Amygdala (tissue), 56 donors: ENCODE results near the gene SCN11A.
A peak's percentile ranks its signal among the peaks of the same experiment; 100 is the strongest.
"Not testable (repeated sequence)": the region's sequence is repeated elsewhere in the genome, so short reads cannot be mapped to it uniquely, and the experiment has no call there.

Source experiments
- DNase-seq, 56 donors: peaks; one replicate each; lab custom pipeline; 2025; lab: John Stamatoyannopoulos, UW

The SCN11A gene

GRCh38 chr3:39067286-39067685 is 15.5 kb upstream of the SCN11A start:
- DNase-seq = no peak

GRCh38 chr3:39065197-39065596 is 13.5 kb upstream of the SCN11A start:
- peak in 10 of 56 donors; percentile 1 to 17 (median 7) for DNase-seq

- DNase-seq = no peak
Measured at GRCh38 chr3:39064646-39065045, 12.9 kb upstream of the SCN11A start.

GRCh38 chr3:39063143-39063542 is 11.4 kb upstream of the SCN11A start:
- DNase-seq = no peak

GRCh38 chr3:39062180-39062579 is 10.4 kb upstream of the SCN11A start:
- no peak for DNase-seq

GRCh38 chr3:39061228-39061627 is 9.5 kb upstream of the SCN11A start:
- DNase-seq = not testable (repeated sequence)

GRCh38 chr3:39056151-39056550 is 4.4 kb upstream of the SCN11A start:
- DNase-seq = no peak

GRCh38 chr3:39053696-39054095 is 2.0 kb upstream of the SCN11A start:
- no peak for DNase-seq

GRCh38 chr3:39052583-39052982 is 839 bp upstream of the SCN11A start:
- DNase-seq = no peak

- DNase-seq = no peak
Measured at GRCh38 chr3:39050029-39050428, 1.7 kb downstream of the SCN11A start.

- no peak for DNase-seq
Measured at GRCh38 chr3:39038165-39038564, 13.6 kb downstream of the SCN11A start.

- DNase-seq = no peak
Measured at GRCh38 chr3:39029556-39029955, 22.2 kb downstream of the SCN11A start.

GRCh38 chr3:39028546-39028945 is 23.2 kb downstream of the SCN11A start:
- DNase-seq = no peak

- DNase-seq = no peak
Measured at GRCh38 chr3:39025222-39025970, 26.3 kb downstream of the SCN11A start.

- DNase-seq = no peak
Measured at GRCh38 chr3:39024497-39024896, 27.2 kb downstream of the SCN11A start.

GRCh38 chr3:39022286-39022630 is 29.5 kb downstream of the SCN11A start:
- no peak for DNase-seq

GRCh38 chr3:39021465-39022285 is 30.1 kb downstream of the SCN11A start:
- DNase-seq = no peak

- no peak for DNase-seq
Measured at GRCh38 chr3:39021029-39021428, 30.7 kb downstream of the SCN11A start.

- DNase-seq = no peak
Measured at GRCh38 chr3:39019299-39019698, 32.4 kb downstream of the SCN11A start.

GRCh38 chr3:39015418-39015817 is 36.3 kb downstream of the SCN11A start:
- no peak for DNase-seq

- DNase-seq = no peak
Measured at GRCh38 chr3:39013921-39014509, 37.7 kb downstream of the SCN11A start.

- no peak for DNase-seq
Measured at GRCh38 chr3:39013289-39013688, 38.5 kb downstream of the SCN11A start.
